ENCODE data around the gene CPEB2. TPM values are rescaled to one million over a fixed set of nuclear protein-coding genes. Genes with fewer than 3 reads are reported as not detected.

Gene CPEB2
- total RNA-seq, 2 experiments from 2014 or later, result 2.2 to 6.6 TPM

DNA sequence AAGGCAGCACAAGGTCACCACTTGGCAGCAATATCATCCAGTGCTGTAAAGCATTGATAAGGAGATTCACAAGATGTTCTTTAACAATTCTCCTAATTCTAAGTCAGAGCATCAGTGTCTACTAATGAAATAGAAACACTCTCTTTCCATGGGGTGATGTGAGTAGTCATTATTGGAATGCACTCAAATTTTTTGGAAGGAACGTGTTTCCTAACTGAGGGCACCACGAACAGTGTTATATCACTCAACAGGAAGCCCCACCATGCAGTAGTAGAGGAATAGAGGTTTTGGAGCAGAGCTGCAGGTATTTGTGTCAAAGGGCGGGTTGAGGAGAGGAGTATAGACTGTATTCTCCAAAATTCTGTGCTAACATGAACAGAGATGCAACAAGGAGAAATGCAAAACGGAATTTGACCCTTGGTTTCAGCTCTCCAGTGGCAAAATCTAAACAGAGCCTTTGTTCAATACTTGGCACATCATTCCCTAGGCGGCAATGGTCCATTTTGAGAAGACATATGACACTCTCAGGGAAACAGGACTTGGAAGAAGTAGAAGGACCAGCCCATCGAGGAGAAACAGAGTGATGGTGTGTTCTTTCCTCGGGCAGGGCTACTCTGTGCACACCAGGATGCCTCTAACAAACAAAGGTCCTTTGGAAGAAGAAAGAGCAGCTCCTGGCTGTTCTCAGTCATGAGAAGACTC lies 98.9 kb downstream of the CPEB2 start:
- no peak for DNase-seq (ENCODE audit: low spot score)
- H3K79me2 ChIP-seq (ENCODE audit: insufficient read depth, low read depth, low read length), result no peaks in the 10 kb centered on the region
- TF ChIP-seq EZH2phosphoT487 (IDR thresholded peaks at IDR 0.05; ENCODE audit: borderline replicate concordance, low read depth, low read length), result no peak
- TF ChIP-seq CTCF (conservative IDR thresholded peaks at IDR 0.05; ENCODE audit: low read length), result no peak
- ChIA-PET POLR2A (no interaction called here), CTCF (ENCODE audit: unreplicated experiment) (no interaction called here)
- no peaks in the 10 kb centered on the region for H3K4me1 ChIP-seq (ENCODE audit: insufficient read depth, low read length, poor library complexity, severe bottlenecking)
- no peak overlapping the region for H3K4me3 ChIP-seq (ENCODE audit: low read depth, low read length, poor library complexity, severe bottlenecking)
- no peak overlapping the region for H3K4me2 ChIP-seq (ENCODE audit: low read length)
- no peak overlapping the region for H3K27ac ChIP-seq (ENCODE audit: low read depth, low read length, poor library complexity, severe bottlenecking)
- H3K9me2 ChIP-seq (ENCODE audit: insufficient read depth, low read length), result no peaks in the 10 kb centered on the region
- no peaks in the 10 kb centered on the region for H4K20me1 ChIP-seq (ENCODE audit: insufficient read depth, low read length)
- intact Hi-C loops (cut with micrococcal nuclease; ENCODE audit: unreplicated experiment), result no loop called here
- no peaks in the 10 kb centered on the region for H3K36me3 ChIP-seq (ENCODE audit: insufficient read depth, low read length)
- H3K9me3 ChIP-seq (ENCODE audit: low read length), result no peaks in the 10 kb centered on the region
- H2AFZ ChIP-seq (ENCODE audit: low read length), result no peak overlapping the region
- no TSS peak for BruUV-seq (replicated peaks)

- CTCF ChIA-PET (ENCODE audit: unreplicated experiment), result no interaction called here
- no TSS peak for BruUV-seq (replicated peaks)
- TF ChIP-seq EZH2phosphoT487 (IDR thresholded peaks at IDR 0.05; ENCODE audit: borderline replicate concordance, low read depth, low read length), result no peak
- no peak for TF ChIP-seq CTCF (conservative IDR thresholded peaks at IDR 0.05; ENCODE audit: low read length)
Measured at GRCh38 chr4:15104825-15105224, 102.5 kb downstream of the CPEB2 start.

DNA sequence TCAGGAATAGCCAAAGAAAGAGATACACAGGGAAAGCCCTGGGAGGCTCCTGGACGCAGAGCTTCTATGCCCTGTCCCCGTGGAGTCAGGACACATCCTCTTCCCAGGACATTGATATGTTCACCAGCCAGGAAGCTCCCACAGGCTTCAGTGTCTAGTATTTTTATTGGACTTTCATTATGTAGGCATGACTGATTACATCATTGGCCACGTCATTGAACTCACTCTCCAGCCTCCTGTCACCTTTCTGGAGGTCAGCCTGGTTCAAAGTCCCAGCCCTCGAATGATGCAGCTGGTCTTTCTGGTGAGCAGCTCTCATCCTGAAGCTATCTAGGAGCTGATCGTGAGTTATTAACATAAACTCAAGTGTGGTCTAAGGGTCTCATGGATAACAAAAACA lies 104.1 kb downstream of the CPEB2 start:
- BruUV-seq (replicated peaks), result no TSS peak
- no peaks in the 10 kb centered on the region for H3K36me3 ChIP-seq (ENCODE audit: insufficient read depth, low read length)
- H3K79me2 ChIP-seq (ENCODE audit: insufficient read depth, low read depth, low read length), result no peaks in the 10 kb centered on the region
- no peaks in the 10 kb centered on the region for H3K4me1 ChIP-seq (ENCODE audit: insufficient read depth, low read length, poor library complexity, severe bottlenecking)
- H4K20me1 ChIP-seq (ENCODE audit: insufficient read depth, low read length), result no peaks in the 10 kb centered on the region
- H3K27ac ChIP-seq (ENCODE audit: low read depth, low read length, poor library complexity, severe bottlenecking), result no peak overlapping the region
- POLR2A ChIA-PET, result interaction anchor here (0.6 kb wide), 4 partner anchors 66 to 275 kb away, joined by 3 to 4 read pairs (median 3); no protein-coding TSS in a partner anchor
- DNase-seq (ENCODE audit: low spot score), result no peak
- intact Hi-C loops (cut with micrococcal nuclease; ENCODE audit: unreplicated experiment), result no loop called here
- TF ChIP-seq CTCF (conservative IDR thresholded peaks at IDR 0.05; ENCODE audit: low read length), result no peak
- TF ChIP-seq EZH2phosphoT487 (IDR thresholded peaks at IDR 0.05; ENCODE audit: borderline replicate concordance, low read depth, low read length), result no peak
- no peaks in the 10 kb centered on the region for H3K9me2 ChIP-seq (ENCODE audit: insufficient read depth, low read length)
- CTCF ChIA-PET (ENCODE audit: unreplicated experiment), result no interaction called here
- H3K9me3 ChIP-seq (ENCODE audit: low read length), result no peaks in the 10 kb centered on the region
- H3K4me2 ChIP-seq (ENCODE audit: low read length), result no peak overlapping the region
- no peak overlapping the region for H2AFZ ChIP-seq (ENCODE audit: low read length)
- H3K4me3 ChIP-seq (ENCODE audit: low read depth, low read length, poor library complexity, severe bottlenecking), result no peak overlapping the region

More at GRCh38 chr4:15104825-15105224, 102.5 kb downstream of the CPEB2 start:
- no peaks in the 10 kb centered on the region for H3K9me2 ChIP-seq (ENCODE audit: insufficient read depth, low read length)
- H3K79me2 ChIP-seq (ENCODE audit: insufficient read depth, low read depth, low read length), result no peaks in the 10 kb centered on the region
- POLR2A ChIA-PET, result no interaction called here
- DNase-seq (ENCODE audit: low spot score), result no peak
- intact Hi-C loops (cut with micrococcal nuclease; ENCODE audit: unreplicated experiment), result no loop called here
- H3K36me3 ChIP-seq (ENCODE audit: insufficient read depth, low read length), result no peaks in the 10 kb centered on the region
- no peaks in the 10 kb centered on the region for H3K9me3 ChIP-seq (ENCODE audit: low read length)
- H3K4me1 ChIP-seq (ENCODE audit: insufficient read depth, low read length, poor library complexity, severe bottlenecking), result no peaks in the 10 kb centered on the region
- no peaks in the 10 kb centered on the region for H4K20me1 ChIP-seq (ENCODE audit: insufficient read depth, low read length)
- no peak overlapping the region for H3K27ac ChIP-seq (ENCODE audit: low read depth, low read length, poor library complexity, severe bottlenecking)
- no peak overlapping the region for H3K4me2 ChIP-seq (ENCODE audit: low read length)
- H3K4me3 ChIP-seq (ENCODE audit: low read depth, low read length, poor library complexity, severe bottlenecking), result no peak overlapping the region
- no peak overlapping the region for H2AFZ ChIP-seq (ENCODE audit: low read length)

All from OCI-LY7 (cell line).